Panc1 (cell line): Measurements from ENCODE around the gene RGS10. TPM values are rescaled to one million over a fixed set of nuclear protein-coding genes. Genes with fewer than 3 reads are reported as not detected.

Experiments used
- ATAC-seq: fragments of 200-7000 bp; cut with Tn5 transposase; 2 replicates; pipeline ENCODE4 v1.9.1; 2020; ENCODE audit warnings: mild to moderate bottlenecking, moderate library complexity
- BruUV-seq: library from RNA; stranded (reverse); fragments of 400-500 nt; replicated peaks from 2 replicates; lab custom pipeline; 2021; lab: Mats Ljungman, UMichigan
- CTCF ChIA-PET: fragments of 300-600 bp; sonication (Branson Sonifier 250); formaldehyde crosslinking; loops from one replicate; lab custom pipeline; 2022; ENCODE audit warnings: antibody characterized with exemption; lab: Charles Lee
- POLR2A ChIA-PET: fragments of 300-600 bp; sonication (Branson Sonifier 250); formaldehyde crosslinking; loops from one replicate; lab custom pipeline; 2022; ENCODE audit warnings: antibody characterized with exemption; lab: Charles Lee
- DNase-seq: peaks from one replicate; pipeline ENCODE4 v3.0.0-alpha.2; 2010; ENCODE audit warnings: low read depth, low spot score
- H3K27ac ChIP-seq: 2 replicates; pipeline ENCODE4 v1.5.1; 2011; ENCODE audit warnings: mild to moderate bottlenecking, low read length, inconsistent platforms
- H3K27me3 ChIP-seq: fragments of 200-500 bp; sonication (Bioruptor generic); 2 replicates; pipeline ENCODE4 v1.6.0; 2014; ENCODE audit warnings: low read length, inconsistent platforms; ENCODE audit not compliant: control insufficient read depth, insufficient read depth
- H3K36me3 ChIP-seq: fragments of 200-500 bp; sonication (Bioruptor generic); 2 replicates; pipeline ENCODE4 v1.5.1; 2014; ENCODE audit warnings: inconsistent platforms, mild to moderate bottlenecking, low read length, moderate library complexity; ENCODE audit not compliant: control insufficient read depth, insufficient read depth
- H3K4me1 ChIP-seq: 2 replicates; pipeline ENCODE4 v1.5.1; 2011; ENCODE audit warnings: inconsistent platforms, mild to moderate bottlenecking, low read length, moderate library complexity; ENCODE audit not compliant: control insufficient read depth, insufficient read depth
- H3K4me3 ChIP-seq, 2 experiments: 2 replicates each; pipeline ENCODE4 v1.5.1; 2011 to 2012; ENCODE audit warnings: low read depth in 2 of 2, low read length in 2 of 2, mild to moderate bottlenecking in 2 of 2, inconsistent platforms in 1 of 2, moderate library complexity in 1 of 2
- H3K9me3 ChIP-seq: fragments of 200-500 bp; sonication (Bioruptor generic); 2 replicates; pipeline ENCODE4 v1.5.1; 2014; ENCODE audit warnings: low read depth, mild to moderate bottlenecking, inconsistent platforms, low read length, moderate library complexity; ENCODE audit not compliant: control insufficient read depth, insufficient read depth
- CTCF ChIP-seq: fragments of 450-650 bp; IDR thresholded peaks from 2 replicates; pipeline ENCODE4 v1.5.1; 2017; ENCODE audit warnings: mild to moderate bottlenecking
- POLR2AphosphoS5 ChIP-seq: IDR thresholded peaks from 2 replicates; pipeline ENCODE4 v1.6.1; 2012; ENCODE audit warnings: mild to moderate bottlenecking, low read depth, low read length, moderate library complexity
- REST ChIP-seq, 2 experiments: IDR thresholded peaks; 2 replicates each; pipeline ENCODE4 v1.6.1; 2011 to 2012; ENCODE audit warnings: low read depth in 2 of 2, control low read depth in 1 of 2, low read length in 1 of 2, mild to moderate bottlenecking in 1 of 2, moderate library complexity in 1 of 2; ENCODE audit not compliant: insufficient read depth in 1 of 2
- SIN3A ChIP-seq: IDR thresholded peaks from 2 replicates; pipeline ENCODE4 v1.6.1; 2012; ENCODE audit warnings: low read depth, mild to moderate bottlenecking, low read length, moderate library complexity, borderline replicate concordance; ENCODE audit not compliant: insufficient read depth
- TCF7L2 ChIP-seq: IDR thresholded peaks from 2 replicates; pipeline ENCODE4 v1.6.1; 2011; ENCODE audit warnings: mild to moderate bottlenecking, low read depth, low read length, inconsistent platforms
- in situ Hi-C: cut with HindIII; loops from 2 replicates; pipeline ENCODE4 v1.10.0; 2016; ENCODE audit warnings: low sequenced_read_pairs, low pct_unique_long_range_greater_than_20kb
- intact Hi-C: fragments of 100-400 bp; cut with micrococcal nuclease; formaldehyde crosslinking; loops from one replicate; pipeline ENCODE4 v1.10.0; 2022; ENCODE audit not compliant: unreplicated experiment
- total RNA-seq: library from RNA; stranded (reverse); gene quantifications from one replicate; pipeline ENCODE4 v1.2.1, GENCODE V29; 2021; ENCODE audit not compliant: unreplicated experiment

Gene RGS10
- total RNA-seq, 1 experiment from 2014 or later, result 68.6 TPM

GRCh38 chr10:119539359-119539825, 3.1 kb downstream of the RGS10 start:
- ChIA-PET CTCF (interaction anchor here (0.6 kb wide), 1 partner anchor 186 kb away, joined by 5 read pairs; the partner anchor contains the start of gene INPP5F), POLR2A (interaction anchor here (0.6 kb wide), 1 partner anchor 187 kb away, joined by 7 read pairs; no protein-coding TSS in a partner anchor)
- Histone ChIP-seq H3K27ac (peak overlapping the region; percentile 67), H3K36me3 (no peaks in the 10 kb centered on the region; the same call in 1 of the 2 replicates), H3K4me3 (no peak overlapping the region), H3K27me3 (no peaks in the 10 kb centered on the region), H3K9me3 (no peaks in the 10 kb centered on the region), H3K4me1 (peaks cover 62% of the 10 kb centered on the region)
- in situ Hi-C loops, result no loop called here
- no peak for TF ChIP-seq REST (IDR thresholded peaks at IDR 0.05; ENCODE audit: insufficient read depth in 1 of 2, low read depth in 2 of 2, low read length in 1 of 2)
- no peak for TF ChIP-seq POLR2AphosphoS5
- no peak for TF ChIP-seq TCF7L2
- no peak for TF ChIP-seq CTCF
- no peak for TF ChIP-seq SIN3A
- BruUV-seq, result no TSS peak
- intact Hi-C loops, result loop anchor here (5.0 kb wide), 1 partner anchor 337 kb away; no protein-coding TSS in a partner anchor
- ATAC-seq (no peak), DNase-seq (no peak)

- no peaks in the 10 kb centered on the region for H3K9me3 ChIP-seq
- no peak overlapping the region for H3K4me3 ChIP-seq
- BruUV-seq, result no TSS peak
- intact Hi-C loops, result loop anchor here (5.0 kb wide), 1 partner anchor 336 kb away; no protein-coding TSS in a partner anchor
- no peak; the same call in 1 of the 2 replicates for TF ChIP-seq SIN3A
- POLR2A ChIA-PET, result no interaction called here
- DNase-seq (no peak), ATAC-seq (no peak)
- no peaks in the 10 kb centered on the region for H3K27me3 ChIP-seq
- CTCF ChIA-PET, result no interaction called here
- H3K4me1 ChIP-seq, result peaks cover 59% of the 10 kb centered on the region
- no peaks in the 10 kb centered on the region; the same call in 1 of the 2 replicates for H3K36me3 ChIP-seq
- H3K27ac ChIP-seq, result peak overlapping the region; percentile 67
- in situ Hi-C loops, result no loop called here
These were observed 3.7 kb downstream of the RGS10 start for GRCh38 chr10:119538632-119539358.
